Measurements from ENCODE around the gene TRIM3.

The TRIM3 gene

GRCh38 chr11:6497069-6497839, 23.5 kb upstream of the TRIM3 start, which contains the start of gene DNHD1:
Gene DNHD1, plus strand, starts transcription at chr11:6497280. Its CDS starts 936 bp downstream, at chr11:6498216.
- Histone ChIP-seq H3K4ac (ENCODE audit: low read depth, low read length) (no peak within 1 kb of the TSS), H3K4me3 (ENCODE audit: low read length) (no peak within 1 kb of the TSS), H3K18ac (ENCODE audit: low read length) (no peak within 1 kb of the TSS), H3K27me3 (ENCODE audit: insufficient read depth, low read length, poor library complexity) (no peaks in the 10 kb centered on the region), H2BK120ac (ENCODE audit: low read depth, low read length) (no peak within 1 kb of the TSS), H2BK15ac (replicated peaks; ENCODE audit: low read depth) (no peak within 1 kb of the TSS), H3K9ac (ENCODE audit: low read length) (peak within 1 kb of the TSS; percentile 11), H2AK5ac (ENCODE audit: low read length) (no peak within 1 kb of the TSS), H3K36me3 (ENCODE audit: control insufficient read depth, insufficient read depth, low read length) (no peaks in the 10 kb centered on the region), H4K8ac (ENCODE audit: low read depth, low read length) (no peak within 1 kb of the TSS), H3K56ac (ENCODE audit: low read length) (no peak within 1 kb of the TSS), H3K79me2 (ENCODE audit: control insufficient read depth, insufficient read depth, low read length) (no peaks in the 10 kb centered on the region), H2BK5ac (ENCODE audit: low read length) (no peak within 1 kb of the TSS), H3K4me2 (ENCODE audit: low read length) (no peak within 1 kb of the TSS), H3K27ac (ENCODE audit: low read depth, low read length) (no peak within 1 kb of the TSS), H3K23ac (ENCODE audit: low read length) (no peak within 1 kb of the TSS), H4K5ac (ENCODE audit: low read length) (no peak within 1 kb of the TSS), H3K79me1 (ENCODE audit: low read length) (no peaks in the 10 kb centered on the region), H3K4me1 (ENCODE audit: control insufficient read depth, low read depth, low read length) (no peaks in the 10 kb centered on the region)
- no CpG with 5 or more reads among the region's 33 CpGs for WGBS (ENCODE audit: extremely low coverage, insufficient coverage, low lambda C conversion rate)
- DNase-seq: peak; percentile 51

GRCh38 chr11:6489306-6489705, 15.6 kb upstream of the TRIM3 start:
- Histone ChIP-seq H3K79me2 (ENCODE audit: control insufficient read depth, insufficient read depth, low read length) (no peaks in the 10 kb centered on the region), H3K27me3 (ENCODE audit: insufficient read depth, low read length, poor library complexity) (no peaks in the 10 kb centered on the region), H3K79me1 (ENCODE audit: low read length) (no peaks in the 10 kb centered on the region), H3K18ac (ENCODE audit: low read length) (no peak overlapping the region), H3K4me3 (ENCODE audit: low read length) (no peak overlapping the region), H2BK15ac (replicated peaks; ENCODE audit: low read depth) (no peak overlapping the region), H3K23ac (ENCODE audit: low read length) (no peak overlapping the region), H4K5ac (ENCODE audit: low read length) (no peak overlapping the region), H3K56ac (ENCODE audit: low read length) (no peak overlapping the region), H4K8ac (ENCODE audit: low read depth, low read length) (no peak overlapping the region), H2BK120ac (ENCODE audit: low read depth, low read length) (no peak overlapping the region), H3K27ac (ENCODE audit: low read depth, low read length) (no peak overlapping the region), H2BK5ac (ENCODE audit: low read length) (no peak overlapping the region), H3K4me1 (ENCODE audit: control insufficient read depth, low read depth, low read length) (no peaks in the 10 kb centered on the region), H2AK5ac (ENCODE audit: low read length) (no peak overlapping the region), H3K4ac (ENCODE audit: low read depth, low read length) (no peak overlapping the region), H3K36me3 (ENCODE audit: control insufficient read depth, insufficient read depth, low read length) (no peaks in the 10 kb centered on the region), H3K9ac (ENCODE audit: low read length) (no peak overlapping the region), H3K4me2 (ENCODE audit: low read length) (no peak overlapping the region)
- no CpG with 5 or more reads among the region's 4 CpGs for WGBS (ENCODE audit: extremely low coverage, insufficient coverage, low lambda C conversion rate)
- DNase-seq: no peak

DNA sequence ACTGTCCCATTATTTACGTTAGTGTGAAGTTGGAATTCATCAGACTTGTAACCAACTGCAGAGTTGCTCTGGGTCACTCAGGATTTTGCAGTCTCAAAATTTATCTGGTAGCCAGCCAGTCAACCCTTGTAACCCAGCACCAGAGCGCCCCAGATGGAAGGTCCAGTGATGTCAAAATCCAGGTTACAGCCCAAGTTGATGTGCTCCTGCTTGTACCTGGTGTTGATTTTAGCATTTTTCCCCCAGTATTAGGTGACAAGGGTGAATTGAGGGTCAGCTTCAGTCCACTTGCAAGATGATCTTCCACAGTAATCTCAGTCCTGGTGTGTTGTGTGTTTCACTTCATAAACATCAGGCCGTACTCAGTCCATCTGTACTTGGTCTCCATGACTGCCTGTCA, 15.1 kb upstream of the TRIM3 start:
- no peaks in the 10 kb centered on the region for H3K4me1 ChIP-seq (ENCODE audit: control insufficient read depth, low read depth, low read length)
- H3K4me3 ChIP-seq (ENCODE audit: low read length): no peak overlapping the region
- no peak overlapping the region for H3K18ac ChIP-seq (ENCODE audit: low read length)
- no peaks in the 10 kb centered on the region for H3K36me3 ChIP-seq (ENCODE audit: control insufficient read depth, insufficient read depth, low read length)
- no peak overlapping the region for H4K5ac ChIP-seq (ENCODE audit: low read length)
- no peak overlapping the region for H2BK5ac ChIP-seq (ENCODE audit: low read length)
- H3K23ac ChIP-seq (ENCODE audit: low read length): no peak overlapping the region
- no peaks in the 10 kb centered on the region for H3K27me3 ChIP-seq (ENCODE audit: insufficient read depth, low read length, poor library complexity)
- H3K9ac ChIP-seq (ENCODE audit: low read length): no peak overlapping the region
- no peak overlapping the region for H2BK15ac ChIP-seq (replicated peaks; ENCODE audit: low read depth)
- no peak overlapping the region for H3K4ac ChIP-seq (ENCODE audit: low read depth, low read length)
- DNase-seq: no peak
- no peaks in the 10 kb centered on the region for H3K79me1 ChIP-seq (ENCODE audit: low read length)
- H3K27ac ChIP-seq (ENCODE audit: low read depth, low read length): no peak overlapping the region
- H4K8ac ChIP-seq (ENCODE audit: low read depth, low read length): no peak overlapping the region
- no peak overlapping the region for H3K56ac ChIP-seq (ENCODE audit: low read length)
- WGBS (ENCODE audit: extremely low coverage, insufficient coverage, low lambda C conversion rate): no CpG with 5 or more reads among the region's 3 CpGs
- H3K4me2 ChIP-seq (ENCODE audit: low read length): no peak overlapping the region
- no peaks in the 10 kb centered on the region for H3K79me2 ChIP-seq (ENCODE audit: control insufficient read depth, insufficient read depth, low read length)
- no peak overlapping the region for H2BK120ac ChIP-seq (ENCODE audit: low read depth, low read length)
- no peak overlapping the region for H2AK5ac ChIP-seq (ENCODE audit: low read length)

- Histone ChIP-seq H3K4me1 (ENCODE audit: control insufficient read depth, low read depth, low read length) (no peaks in the 10 kb centered on the region), H4K5ac (ENCODE audit: low read length) (no peak overlapping the region), H2BK120ac (ENCODE audit: low read depth, low read length) (no peak overlapping the region), H3K27me3 (ENCODE audit: insufficient read depth, low read length, poor library complexity) (no peaks in the 10 kb centered on the region), H4K8ac (ENCODE audit: low read depth, low read length) (no peak overlapping the region), H3K4ac (ENCODE audit: low read depth, low read length) (no peak overlapping the region), H3K9ac (ENCODE audit: low read length) (no peak overlapping the region), H3K4me3 (ENCODE audit: low read length) (no peak overlapping the region), H3K27ac (ENCODE audit: low read depth, low read length) (no peak overlapping the region), H2BK15ac (replicated peaks; ENCODE audit: low read depth) (no peak overlapping the region), H3K36me3 (ENCODE audit: control insufficient read depth, insufficient read depth, low read length) (peaks cover 2% of the 10 kb centered on the region), H3K18ac (ENCODE audit: low read length) (no peak overlapping the region), H3K79me2 (ENCODE audit: control insufficient read depth, insufficient read depth, low read length) (peaks cover 2% of the 10 kb centered on the region), H3K79me1 (ENCODE audit: low read length) (peaks cover 2% of the 10 kb centered on the region), H3K56ac (ENCODE audit: low read length) (no peak overlapping the region), H2AK5ac (ENCODE audit: low read length) (no peak overlapping the region), H3K4me2 (ENCODE audit: low read length) (no peak overlapping the region), H2BK5ac (ENCODE audit: low read length) (no peak overlapping the region), H3K23ac (ENCODE audit: low read length) (no peak overlapping the region)
- WGBS (ENCODE audit: extremely low coverage, insufficient coverage, low lambda C conversion rate): no CpG with 5 or more reads among the region's 6 CpGs
- no peak for DNase-seq
These were observed 14.6 kb upstream of the TRIM3 start for GRCh38 chr11:6488342-6488741.

DNA sequence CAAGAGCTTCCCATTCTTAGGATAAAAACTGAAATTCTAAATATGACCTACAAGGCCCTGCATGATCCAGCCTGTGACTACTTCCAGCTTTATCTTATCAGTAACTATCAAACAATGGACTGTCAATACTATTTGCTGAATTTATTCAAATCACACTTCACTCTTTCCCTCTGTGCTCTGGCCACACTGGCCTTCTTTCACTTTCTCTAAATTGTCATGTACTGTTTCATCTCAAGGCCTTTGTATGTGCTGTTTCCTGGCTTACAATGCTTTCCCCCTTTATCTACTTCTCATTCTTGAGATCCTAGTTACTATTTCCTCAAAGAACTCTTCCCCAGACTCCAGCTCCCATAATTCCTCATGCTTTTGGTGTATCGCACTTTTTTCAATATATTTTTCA, 13.2 kb upstream of the TRIM3 start:
- Histone ChIP-seq H3K79me2 (ENCODE audit: control insufficient read depth, insufficient read depth, low read length) (peaks cover 15% of the 10 kb centered on the region), H4K5ac (ENCODE audit: low read length) (no peak overlapping the region), H2BK120ac (ENCODE audit: low read depth, low read length) (no peak overlapping the region), H2BK15ac (replicated peaks; ENCODE audit: low read depth) (no peak overlapping the region), H3K27me3 (ENCODE audit: insufficient read depth, low read length, poor library complexity) (no peaks in the 10 kb centered on the region), H4K8ac (ENCODE audit: low read depth, low read length) (no peak overlapping the region), H3K56ac (ENCODE audit: low read length) (no peak overlapping the region), H3K18ac (ENCODE audit: low read length) (no peak overlapping the region), H3K4me1 (ENCODE audit: control insufficient read depth, low read depth, low read length) (peaks cover 5% of the 10 kb centered on the region), H3K4me2 (ENCODE audit: low read length) (no peak overlapping the region), H3K4me3 (ENCODE audit: low read length) (no peak overlapping the region), H2AK5ac (ENCODE audit: low read length) (no peak overlapping the region), H3K23ac (ENCODE audit: low read length) (no peak overlapping the region), H3K36me3 (ENCODE audit: control insufficient read depth, insufficient read depth, low read length) (peaks cover 4% of the 10 kb centered on the region), H3K79me1 (ENCODE audit: low read length) (peaks cover 15% of the 10 kb centered on the region), H3K27ac (ENCODE audit: low read depth, low read length) (no peak overlapping the region), H3K9ac (ENCODE audit: low read length) (no peak overlapping the region), H3K4ac (ENCODE audit: low read depth, low read length) (no peak overlapping the region), H2BK5ac (ENCODE audit: low read length) (no peak overlapping the region)
- DNase-seq: peak; percentile 60
- WGBS (ENCODE audit: extremely low coverage, insufficient coverage, low lambda C conversion rate): no CpG with 5 or more reads among the region's 1 CpG

DNA sequence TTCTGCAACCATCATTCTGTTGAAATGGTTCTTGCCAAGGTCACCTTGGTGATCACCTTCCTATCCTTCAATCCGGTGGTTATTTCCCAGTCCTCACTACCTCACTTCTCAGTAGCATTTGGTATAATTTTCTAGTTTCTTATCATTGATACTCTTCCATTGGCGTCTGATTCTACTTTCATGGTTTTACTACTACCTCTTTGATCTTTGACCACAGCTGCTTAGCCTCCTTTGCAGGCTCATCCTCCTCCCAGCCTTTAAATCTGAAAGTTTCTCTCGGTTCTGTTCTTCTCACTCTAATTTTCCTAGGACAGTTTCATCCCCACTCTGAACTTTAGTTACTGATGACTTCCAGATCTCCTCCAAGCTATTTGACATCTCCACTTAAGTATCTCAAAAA, 12.5 kb upstream of the TRIM3 start:
- peaks cover 4% of the 10 kb centered on the region for H3K36me3 ChIP-seq (ENCODE audit: control insufficient read depth, insufficient read depth, low read length)
- H4K8ac ChIP-seq (ENCODE audit: low read depth, low read length): no peak overlapping the region
- no peaks in the 10 kb centered on the region for H3K27me3 ChIP-seq (ENCODE audit: insufficient read depth, low read length, poor library complexity)
- WGBS (ENCODE audit: extremely low coverage, insufficient coverage, low lambda C conversion rate): no CpG with 5 or more reads among the region's 3 CpGs
- no peak overlapping the region for H3K56ac ChIP-seq (ENCODE audit: low read length)
- no peak overlapping the region for H4K5ac ChIP-seq (ENCODE audit: low read length)
- peaks cover 21% of the 10 kb centered on the region for H3K79me2 ChIP-seq (ENCODE audit: control insufficient read depth, insufficient read depth, low read length)
- H3K23ac ChIP-seq (ENCODE audit: low read length): no peak overlapping the region
- peaks cover 19% of the 10 kb centered on the region for H3K79me1 ChIP-seq (ENCODE audit: low read length)
- H2AK5ac ChIP-seq (ENCODE audit: low read length): no peak overlapping the region
- H2BK15ac ChIP-seq (replicated peaks; ENCODE audit: low read depth): no peak overlapping the region
- H3K4ac ChIP-seq (ENCODE audit: low read depth, low read length): no peak overlapping the region
- H3K4me1 ChIP-seq (ENCODE audit: control insufficient read depth, low read depth, low read length): peaks cover 5% of the 10 kb centered on the region
- no peak overlapping the region for H3K18ac ChIP-seq (ENCODE audit: low read length)
- H3K9ac ChIP-seq (ENCODE audit: low read length): no peak overlapping the region
- DNase-seq: no peak
- no peak overlapping the region for H2BK5ac ChIP-seq (ENCODE audit: low read length)
- H2BK120ac ChIP-seq (ENCODE audit: low read depth, low read length): no peak overlapping the region
- H3K4me3 ChIP-seq (ENCODE audit: low read length): no peak overlapping the region
- no peak overlapping the region for H3K27ac ChIP-seq (ENCODE audit: low read depth, low read length)
- no peak overlapping the region for H3K4me2 ChIP-seq (ENCODE audit: low read length)

All from mesendoderm (in vitro differentiated cells).